ENCODE measurements around the gene ATOX1. TPM values are rescaled to one million over a fixed set of nuclear protein-coding genes. Genes with fewer than 3 reads are reported as not detected.
A peak's percentile ranks its signal among the peaks of the same experiment; 100 is the strongest.

The ATOX1 gene
- total and polyA plus RNA-seq, 2 of the 13 experiments (the other 11 are each of a cell fraction or from before 2014, with no cell fraction given): 62.4 to 124 TPM

- peak; percentile 6; the same call in 1 of the 2 replicates for TF ChIP-seq ZHX2 (IDR thresholded peaks at IDR 0.05; ENCODE audit: low read depth)
- TF ChIP-seq ZHX2 (CRISPR knock-in tag; IDR thresholded peaks at IDR 0.05; ENCODE audit: borderline replicate concordance): no peak
- no peak for TF ChIP-seq IKZF5 (CRISPR knock-in tag; IDR thresholded peaks at IDR 0.05)
- peak; percentile 43; the same call in 1 of the 2 replicates for TF ChIP-seq CENPT (CRISPR knock-in tag; IDR thresholded peaks at IDR 0.05; ENCODE audit: low read depth)
- TF ChIP-seq NFE2L2 (IDR thresholded peaks at IDR 0.05; ENCODE audit: low read length): no peak
- TF ChIP-seq SAFB2 (CRISPR knock-in tag; IDR thresholded peaks at IDR 0.05; ENCODE audit: borderline replicate concordance, low read depth): peak; percentile 61; the same call in 1 of the 2 replicates
- no peak for TF ChIP-seq ZNF672 (CRISPR knock-in tag; IDR thresholded peaks at IDR 0.05)
- 0 out of 2 replicates have a peak, but pooled peaks have one; percentile 7 for TF ChIP-seq PHF8 (CRISPR knock-in tag; IDR thresholded peaks at IDR 0.05)
- TF ChIP-seq TOE1 (CRISPR knock-in tag; IDR thresholded peaks at IDR 0.05): 0 out of 2 replicates have a peak, but pooled peaks have one; percentile 14
- no peak for TF ChIP-seq ZBTB7A (CRISPR knock-in tag; IDR thresholded peaks at IDR 0.05)
- no peak for TF ChIP-seq ZNF549 (CRISPR knock-in tag; IDR thresholded peaks at IDR 0.05)
- TF ChIP-seq SOX5 (CRISPR knock-in tag; IDR thresholded peaks at IDR 0.05; ENCODE audit: borderline replicate concordance): 0 out of 2 replicates have a peak, but pooled peaks have one; percentile 11
- TF ChIP-seq ZNF558 (CRISPR knock-in tag; IDR thresholded peaks at IDR 0.05; ENCODE audit: borderline replicate concordance): no peak; the same call in 1 of the 2 replicates
- no peak for TF ChIP-seq ZBTB20 (CRISPR knock-in tag; IDR thresholded peaks at IDR 0.05; ENCODE audit: borderline replicate concordance, low read depth)
- TF ChIP-seq ZNF609 (CRISPR knock-in tag; IDR thresholded peaks at IDR 0.05; ENCODE audit: borderline replicate concordance): 0 out of 2 replicates have a peak, but pooled peaks have one; percentile 25
- 0 out of 2 replicates have a peak, but pooled peaks have one; percentile 53 for TF ChIP-seq AHR (CRISPR knock-in tag; IDR thresholded peaks at IDR 0.05)
Observed at GRCh38 chr5:151772029-151772845, 13.8 kb upstream of the ATOX1 start (continued).

Measured in HepG2 (cell line).